ENCODE results near the gene SYMPK. TPM values are rescaled to one million over a fixed set of nuclear protein-coding genes. Genes with fewer than 3 reads are reported as not detected.
"Not testable (repeated sequence)": the region's sequence is repeated elsewhere in the genome, so short reads cannot be mapped to it uniquely, and the experiment has no call there.

Gene SYMPK
- total RNA-seq, result 100 to 1,000 TPM; 117 to 124 TPM

- POLR2A ChIA-PET, result interaction anchor here (0.6 to 2.8 kb wide), 8 partner anchors 23 to 394 kb away, joined by 3 to 19 read pairs (median 4); partner anchors contain the start of genes IRF2BP1 and SIX5
- CTCF ChIA-PET, result interaction anchor here (0.5 to 4.7 kb wide), 14 partner anchors 9 to 401 kb away, joined by 3 to 65 read pairs (median 6); partner anchors contain the start of genes IRF2BP1, MYPOP and SIX5
Observed at GRCh38 chr19:45862564-45863334, at the start of gene SYMPK. TSS of gene SYMPK (minus strand) at chr19:45863147. CDS start at chr19:45854495, 8,652 bp downstream.

GRCh38 chr19:45911291-45911690 lies 48.3 kb upstream of the SYMPK start:
- ChIA-PET POLR2A (no interaction called here), CTCF (no interaction called here)

DNA sequence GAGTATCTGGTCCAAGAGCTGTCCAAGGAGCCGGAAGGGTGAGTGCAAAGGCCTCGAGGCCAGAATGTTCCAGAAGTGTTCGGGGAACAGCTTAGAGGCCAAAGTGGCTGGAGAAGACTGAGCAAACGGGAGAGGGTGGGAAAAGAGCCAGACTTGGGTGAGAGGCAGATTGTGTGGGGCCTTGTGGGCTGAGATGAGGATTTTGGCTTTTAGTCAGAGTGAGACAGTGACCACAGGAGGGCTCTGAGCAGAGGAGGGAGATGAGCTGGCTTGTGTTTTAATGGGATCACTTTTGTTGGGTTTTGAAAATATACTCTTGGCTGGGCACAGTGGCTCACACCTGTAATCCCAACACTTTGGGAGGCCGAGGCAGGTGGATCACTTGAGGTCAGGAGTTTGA lies 46.0 kb upstream of the SYMPK start:
- POLR2A ChIA-PET, result no interaction called here

GRCh38 chr19:45906221-45906620 lies 43.3 kb upstream of the SYMPK start:
- CTCF ChIA-PET, result interaction anchor here (0.6 to 1.8 kb wide), 4 partner anchors 20 to 116 kb away, joined by 3 to 6 read pairs (median 3); no protein-coding TSS in a partner anchor
- POLR2A ChIA-PET, result no interaction called here

More for the DNA sequence above, 46.0 kb upstream of the SYMPK start:
- CTCF ChIA-PET, result interaction anchor here (0.6 to 1.3 kb wide), 2 partner anchors 101 to 178 kb away, joined by 3 read pairs; partner anchors contain the start of gene FBXO46

GRCh38 chr19:45905011-45905410 lies 42.1 kb upstream of the SYMPK start:
- CTCF ChIA-PET, result no interaction called here
- POLR2A ChIA-PET, result no interaction called here

DNA sequence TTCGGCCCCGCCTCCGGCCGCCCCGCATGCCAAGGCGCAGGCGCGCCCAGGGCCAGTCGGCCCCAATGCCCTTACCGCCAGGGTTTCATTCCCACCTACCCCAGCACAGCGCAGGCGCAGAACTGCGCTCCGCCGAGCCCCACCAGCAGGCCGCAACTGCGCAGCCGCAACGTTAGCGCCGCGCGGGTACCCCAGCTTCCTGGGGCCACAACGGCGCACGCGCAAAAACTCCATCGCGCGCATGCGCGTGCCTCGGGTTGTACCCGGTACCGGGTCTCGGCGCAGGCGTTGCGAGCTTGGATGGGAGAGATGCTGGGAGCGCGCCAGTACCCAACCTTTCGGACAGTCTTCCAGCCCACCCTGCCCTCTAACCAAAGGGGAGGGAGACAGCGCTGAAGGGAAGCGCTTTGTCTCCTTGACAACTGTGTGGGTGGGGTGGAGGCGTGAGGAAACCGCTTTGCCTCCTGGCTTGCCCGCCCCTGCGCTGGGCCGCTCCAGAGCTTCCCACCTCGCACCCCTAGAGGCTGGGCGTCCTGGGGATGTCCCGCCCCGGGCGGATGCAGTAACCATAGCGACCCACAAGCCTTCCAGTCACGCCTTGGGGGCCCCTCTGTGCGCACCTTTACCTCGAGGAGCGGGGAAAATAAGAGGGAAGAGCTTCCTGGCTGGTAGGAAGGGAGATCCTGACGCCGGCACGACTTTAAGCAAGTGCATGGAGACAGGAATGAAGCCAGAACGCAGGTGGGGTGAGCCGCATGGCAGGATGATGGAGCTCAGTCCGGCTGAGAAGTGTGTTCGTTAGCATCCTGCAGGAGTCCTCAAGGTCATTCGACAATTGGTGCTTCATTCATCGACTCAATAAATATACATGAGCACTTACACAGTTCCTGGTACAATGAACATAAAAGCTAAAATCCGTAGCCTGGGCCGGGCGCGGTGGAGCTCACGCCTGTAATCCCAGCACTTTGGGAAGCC lies 40.0 kb upstream of the SYMPK start:
- POLR2A ChIA-PET, result interaction anchor here (0.5 to 2.2 kb wide), 5 partner anchors 17 to 227 kb away, joined by 3 to 19 read pairs (median 6); partner anchors contain the start of genes CCDC61, IRF2BP1 and SYMPK

GRCh38 chr19:45901912-45902650 lies 39.1 kb upstream of the SYMPK start, which contains the start of gene MYPOP:
TSS of gene MYPOP (minus strand) at chr19:45902613. CDS start at chr19:45901773, 840 bp downstream.
- ChIA-PET CTCF (interaction anchor here (0.5 to 4.3 kb wide), 5 partner anchors 17 to 363 kb away, joined by 3 to 23 read pairs (median 4); partner anchors contain the start of genes FOXA3 and SYMPK), POLR2A (interaction anchor here (0.8 to 2.2 kb wide), 3 partner anchors 16 to 93 kb away, joined by 5 to 19 read pairs (median 6); partner anchors contain the start of genes CCDC61 and IRF2BP1)

More for the DNA sequence above, 40.0 kb upstream of the SYMPK start:
- CTCF ChIA-PET, result interaction anchor here (0.5 to 4.3 kb wide), 7 partner anchors 18 to 843 kb away, joined by 3 to 23 read pairs (median 4); partner anchors contain the start of genes FOXA3 and SYMPK

GRCh38 chr19:45901432-45901911 lies 38.5 kb upstream of the SYMPK start:
- ChIA-PET CTCF (interaction anchor here (1.3 to 4.3 kb wide), 2 partner anchors 38 to 108 kb away, joined by 4 to 23 read pairs; partner anchors contain the start of genes FOXA3 and SYMPK), POLR2A (interaction anchor here (0.8 to 2.2 kb wide), 3 partner anchors 15 to 94 kb away, joined by 5 to 19 read pairs (median 6); partner anchors contain the start of genes CCDC61 and IRF2BP1)

DNA sequence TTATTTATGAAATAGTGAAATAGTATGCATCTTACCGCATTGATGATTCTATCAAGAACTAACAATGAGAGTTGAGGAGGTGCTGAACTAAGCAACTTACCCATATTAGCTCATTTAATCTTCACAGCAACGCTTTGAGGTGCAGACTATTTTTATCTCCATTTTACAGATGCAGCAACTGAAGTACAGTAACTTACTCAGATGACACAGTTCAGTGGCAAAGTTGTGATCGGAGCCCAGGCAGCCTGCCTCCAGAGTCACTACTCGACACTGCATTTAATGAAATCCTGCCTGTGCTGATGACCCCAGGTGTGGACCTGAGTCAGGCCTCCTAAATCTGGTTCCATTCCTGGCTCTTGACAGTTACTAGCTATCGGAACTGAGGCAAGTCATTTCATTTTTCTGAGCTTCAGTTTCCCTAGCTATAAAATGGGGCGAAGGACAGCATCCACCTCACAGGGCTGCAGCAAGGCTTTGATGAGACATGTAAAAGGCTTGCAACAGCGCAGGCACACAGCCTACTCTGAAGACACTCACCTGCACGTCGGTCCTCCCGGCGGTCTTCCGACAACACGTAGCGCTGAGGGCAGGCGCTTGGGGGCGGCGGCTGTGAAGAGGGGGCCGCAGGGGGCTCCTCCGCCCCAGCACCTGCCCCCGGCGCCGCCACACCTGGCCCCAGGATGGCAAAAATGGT lies 37.9 kb upstream of the SYMPK start:
- CTCF ChIA-PET, result interaction anchor here (0.6 to 4.3 kb wide), 6 partner anchors 15 to 132 kb away, joined by 3 to 23 read pairs (median 4); partner anchors contain the start of genes FOXA3, IRF2BP1, SIX5 and SYMPK
- POLR2A ChIA-PET, result interaction anchor here (0.6 to 0.8 kb wide), 2 partner anchors 37 to 545 kb away, joined by 4 to 5 read pairs; no protein-coding TSS in a partner anchor

DNA sequence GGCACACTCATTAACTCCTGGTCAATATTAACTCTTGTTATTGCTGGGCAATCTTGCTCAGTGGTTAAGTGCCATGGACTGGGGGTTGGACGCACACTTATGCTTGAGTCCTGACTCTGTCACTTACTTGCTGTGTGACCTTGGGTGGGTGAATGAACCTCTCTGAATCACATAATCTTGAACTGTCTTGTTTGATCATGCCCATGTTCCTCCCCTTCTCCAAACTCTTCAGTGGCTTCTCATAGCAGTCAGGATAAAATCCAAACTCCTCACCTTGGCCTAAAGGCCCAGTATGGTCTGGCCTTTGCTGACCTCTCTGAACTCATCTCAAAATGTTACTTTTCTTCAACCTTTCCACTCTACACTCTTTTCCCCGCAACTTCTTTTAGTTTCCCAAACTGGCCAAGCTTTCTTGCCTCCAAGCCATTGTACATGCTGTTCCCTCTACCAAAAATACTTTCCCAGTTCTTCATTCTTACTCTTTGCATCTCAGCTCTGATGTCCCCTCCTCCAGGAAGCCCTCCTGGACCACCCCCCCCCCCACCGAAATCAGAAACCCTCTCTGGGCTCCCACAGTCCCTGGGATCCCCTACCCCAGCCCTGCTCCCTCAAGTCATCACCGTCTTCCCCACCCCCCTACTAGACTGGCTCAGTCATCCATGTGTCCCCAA lies 37.1 kb upstream of the SYMPK start:
- ChIA-PET POLR2A (interaction anchor here (0.6 kb wide), 1 partner anchor 545 kb away, joined by 4 read pairs; no protein-coding TSS in a partner anchor), CTCF (interaction anchor here (0.6 to 4.3 kb wide), 6 partner anchors 14 to 131 kb away, joined by 3 to 23 read pairs (median 4); partner anchors contain the start of genes FOXA3, IRF2BP1, SIX5 and SYMPK)

- POLR2A ChIA-PET, result no interaction called here
- CTCF ChIA-PET, result no interaction called here
Observed at GRCh38 chr19:45899253-45899652, 36.3 kb upstream of the SYMPK start.

- CTCF ChIA-PET, result no interaction called here
- POLR2A ChIA-PET, result no interaction called here
Observed at GRCh38 chr19:45897261-45897812, 34.4 kb upstream of the SYMPK start.

DNA sequence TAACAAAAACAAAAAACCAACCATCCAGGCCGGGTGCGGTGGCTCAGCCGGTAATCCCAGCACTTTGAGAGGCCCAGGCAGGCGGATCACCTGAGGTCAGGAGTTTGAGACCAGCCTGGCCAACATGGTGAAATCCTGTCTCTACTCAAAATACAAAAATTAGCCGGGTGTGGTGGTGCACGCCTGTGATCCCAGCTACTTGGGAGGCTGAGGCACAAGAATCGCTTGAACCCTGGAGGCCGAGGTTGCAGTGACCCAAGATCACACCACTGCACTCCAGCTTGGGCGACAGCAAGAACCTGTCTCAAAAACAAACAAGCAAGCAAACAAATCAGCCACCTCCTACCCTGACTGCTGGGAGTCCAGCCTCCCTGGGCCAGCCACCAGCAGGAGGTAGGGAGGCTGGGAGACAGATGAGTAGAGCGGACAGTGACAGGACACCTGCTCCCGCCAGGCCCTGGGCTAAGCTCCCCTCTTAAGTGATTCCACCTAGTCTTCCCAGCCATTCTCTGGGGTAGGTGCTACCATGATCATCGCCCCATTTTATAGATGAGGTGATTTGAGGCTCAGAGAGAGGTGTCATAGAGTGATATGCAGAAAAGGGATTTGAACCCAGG lies 33.1 kb upstream of the SYMPK start:
- POLR2A ChIA-PET, result not testable (repeated sequence)

GRCh38 chr19:45895519-45895972 lies 32.6 kb upstream of the SYMPK start:
- ChIA-PET CTCF (no interaction called here), POLR2A (no interaction called here)

More for the DNA sequence above, 33.1 kb upstream of the SYMPK start:
- CTCF ChIA-PET, result not testable (repeated sequence)

DNA sequence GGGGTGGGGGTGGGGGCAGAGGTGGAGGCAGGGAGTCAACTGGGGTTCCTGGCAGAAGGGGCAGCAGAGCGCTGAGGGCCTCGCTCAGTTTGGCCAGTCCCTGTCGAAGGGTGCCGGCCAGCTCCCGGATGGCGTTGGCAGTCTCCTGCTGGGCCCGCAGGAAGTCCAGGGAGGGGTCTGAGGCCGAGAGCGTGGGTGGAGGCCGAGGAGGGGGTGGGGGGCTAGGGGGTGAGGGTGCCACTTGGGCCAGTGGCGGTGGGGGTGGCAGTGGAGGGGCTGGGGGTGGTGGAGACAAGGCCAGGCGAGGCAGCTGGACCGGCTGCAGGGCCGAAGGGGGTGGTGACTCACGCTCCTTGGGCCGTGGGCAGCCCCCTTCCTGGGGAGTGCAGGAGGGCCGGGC lies 27.9 kb upstream of the SYMPK start:
- POLR2A ChIA-PET, result no interaction called here
- CTCF ChIA-PET, result no interaction called here
